GM12878 (cell line): ENCODE results near the gene TSEN34. TPM values are rescaled to one million over a fixed set of nuclear protein-coding genes. Genes with fewer than 3 reads are reported as not detected.

Source experiments
- ATAC-seq: fragments of 200-7000 bp; cut with Tn5 transposase; 3 replicates; pipeline ENCODE4 v1.9.1; 2020; ENCODE audit warnings: mild to moderate bottlenecking, moderate library complexity
- BruUV-seq: library from RNA; stranded (reverse); fragments of 400-500 nt; replicated peaks from 2 replicates; lab custom pipeline; 2021; lab: Mats Ljungman, UMichigan
- CTCF ChIA-PET: fragments of 300-600 bp; sonication (Branson Sonifier 250); formaldehyde crosslinking; extraction: SDS; loops from one replicate; lab custom pipeline; 2021; ENCODE audit warnings: inconsistent platforms; lab: Yijun Ruan, JAX
- POLR2A ChIA-PET: fragments of 350-600 bp; formaldehyde crosslinking; extraction: SDS; loops from one replicate; lab custom pipeline; 2021; ENCODE audit warnings: inconsistent platforms; lab: Charles Lee
- RAD21 ChIA-PET: fragments of 300-600 bp; sonication (Branson Sonifier 250); formaldehyde crosslinking; loops from one replicate; lab custom pipeline; 2023; ENCODE audit warnings: antibody characterized with exemption; ENCODE audit not compliant: unreplicated experiment; lab: Charles Lee
- SMC1A ChIA-PET: fragments of 300-600 bp; sonication (Branson Sonifier 250); formaldehyde crosslinking; loops from one replicate; lab custom pipeline; 2023; ENCODE audit not compliant: unreplicated experiment, uncharacterized antibody; lab: Charles Lee
- DNase-seq: peaks from one replicate; pipeline ENCODE4 v3.0.0-alpha.2; 2011; ENCODE audit warnings: low read depth, low spot score
- FAIRE-seq: peaks from 3 replicates; lab custom pipeline; 2011; peaks lifted over from hg19 to GRCh38; lab: Jason Lieb, UNC
- H2AFZ ChIP-seq: 2 replicates; pipeline ENCODE4 v1.6.0; 2011; ENCODE audit warnings: low read depth, low read length, control low read depth; ENCODE audit not compliant: control insufficient read depth
- H3K27ac ChIP-seq: 2 replicates; pipeline ENCODE4 v1.5.1; 2011; ENCODE audit warnings: control low read depth; ENCODE audit not compliant: control insufficient read depth, insufficient read depth
- H3K27me3 ChIP-seq, 2 experiments: replicated peaks in 1 of 2; 2 replicates each; pipeline versions ENCODE4 v1.6.0 to v1.6.1; 2011; ENCODE audit warnings: low read length in 1 of 2; ENCODE audit not compliant: control insufficient read depth in 2 of 2, insufficient read depth in 2 of 2
- H3K36me3 ChIP-seq, 2 experiments: 2 replicates each; pipeline ENCODE4 v1.5.1; 2011; ENCODE audit warnings: low read length in 1 of 2; ENCODE audit not compliant: control insufficient read depth in 2 of 2, insufficient read depth in 2 of 2
- H3K4me1 ChIP-seq: 2 replicates; pipeline ENCODE4 v1.6.1; 2011; ENCODE audit warnings: mild to moderate bottlenecking, low read length, moderate library complexity, mixed read lengths; ENCODE audit not compliant: control insufficient read depth, insufficient read depth
- H3K4me2 ChIP-seq: 2 replicates; pipeline ENCODE4 v1.6.0; 2011; ENCODE audit warnings: control low read depth; ENCODE audit not compliant: control insufficient read depth, insufficient read depth
- H3K4me3 ChIP-seq: fragments of 200-600 bp; sonication (generic); 2 replicates; pipeline ENCODE4 v1.5.1; 2016
- H3K79me2 ChIP-seq: 2 replicates; pipeline ENCODE4 v1.6.0; 2011; ENCODE audit warnings: low read length; ENCODE audit not compliant: control insufficient read depth, insufficient read depth
- H3K9ac ChIP-seq: 2 replicates; pipeline ENCODE4 v1.8.0; 2011; ENCODE audit warnings: low read length, control low read depth, mixed read lengths; ENCODE audit not compliant: control insufficient read depth, insufficient read depth
- H3K9me3 ChIP-seq: replicated peaks from 3 replicates; pipeline ENCODE4 v1.5.1; 2011; ENCODE audit warnings: mild to moderate bottlenecking, low read length; ENCODE audit not compliant: control insufficient read depth, insufficient read depth
- H4K20me1 ChIP-seq: 2 replicates; pipeline ENCODE4 v1.6.0; 2011; ENCODE audit not compliant: control insufficient read depth, insufficient read depth
- ASH2L ChIP-seq: fragments of 300-600, 200-600 bp; sonication (generic); IDR thresholded peaks from 2 replicates; pipeline ENCODE4 v1.6.1; 2017; ENCODE audit warnings: low read depth, mild to moderate bottlenecking, borderline replicate concordance
- BCL11A ChIP-seq: IDR thresholded peaks from 2 replicates; pipeline ENCODE4 v1.6.1; 2011; ENCODE audit warnings: low read depth, low read length
- FOXM1 ChIP-seq: IDR thresholded peaks from 2 replicates; pipeline ENCODE4 v1.6.1; 2012; ENCODE audit warnings: low read depth, mild to moderate bottlenecking, inconsistent platforms, low read length, moderate library complexity
- IKZF1 ChIP-seq: fragments of 450-650 bp; conservative IDR thresholded peaks from 2 replicates; pipeline ENCODE4 v1.6.1; 2017; ENCODE audit warnings: antibody characterized with exemption, mild to moderate bottlenecking
- MYC ChIP-seq: IDR thresholded peaks from 2 replicates; pipeline ENCODE4 v1.6.1; 2011; ENCODE audit warnings: mild to moderate bottlenecking, low read length, moderate library complexity, inconsistent platforms; ENCODE audit not compliant: insufficient read depth, insufficient replicate concordance, insufficient read length, severe bottlenecking
- PAX8 ChIP-seq: fragments of 450-650 bp; IDR thresholded peaks from 2 replicates; pipeline ENCODE4 v1.6.1; 2017; ENCODE audit warnings: mild to moderate bottlenecking, moderate library complexity
- POLR2AphosphoS2 ChIP-seq: IDR thresholded peaks from 2 replicates; pipeline ENCODE4 v1.6.1; 2011; ENCODE audit warnings: low read depth, mild to moderate bottlenecking, low read length, improper control_type of control experiment, moderate library complexity
- SREBF2 ChIP-seq: IDR thresholded peaks from 2 replicates; pipeline ENCODE4 v1.6.1; 2012; ENCODE audit warnings: mild to moderate bottlenecking, low read length
- ZBED1 ChIP-seq: IDR thresholded peaks from 2 replicates; pipeline ENCODE4 v1.6.1; 2016; ENCODE audit warnings: borderline replicate concordance
- ZBTB40 ChIP-seq: fragments of 450-650 bp; IDR thresholded peaks from 2 replicates; pipeline ENCODE4 v1.6.1; 2016; ENCODE audit warnings: mild to moderate bottlenecking, moderate library complexity, borderline replicate concordance
- ZNF217 ChIP-seq: fragments of 450-650 bp; IDR thresholded peaks from 2 replicates; pipeline ENCODE4 v1.6.1; 2017; ENCODE audit warnings: antibody characterized with exemption, mild to moderate bottlenecking
- ZNF274 ChIP-seq: IDR thresholded peaks from one replicate; pipeline ENCODE4 v1.8.0; 2011; ENCODE audit not compliant: insufficient read length, insufficient read depth
- ZSCAN29 ChIP-seq: fragments of 450-650 bp; IDR thresholded peaks from 2 replicates; pipeline ENCODE4 v1.6.1; 2017; ENCODE audit warnings: mild to moderate bottlenecking, moderate library complexity
- WGBS: methylation state at CpG from one replicate; pipeline ENCODE4 v1.1.6; 2016; ENCODE audit warnings: low lambda C conversion rate; ENCODE audit not compliant: insufficient replicate concordance, insufficient coverage; ENCODE audit errors: missing lambda C conversion rate; 5-methylcytosine and 5-hydroxymethylcytosine counted together
- in situ Hi-C: fragments of 300-500 bp; cut with MboI; formaldehyde crosslinking; loops from 9 replicates; pipeline ENCODE4 v1.14.3; 2018; ENCODE audit warnings: mixed read lengths
- intact Hi-C: fragments of 100-400 bp; cut with micrococcal nuclease; formaldehyde crosslinking; loops from one replicate; pipeline ENCODE4 v1.14.2; 2022; ENCODE audit not compliant: unreplicated experiment
- polyA plus RNA-seq, 11 experiments: library from polyadenylated mRNA; depleted of rRNA in 4 of 11; unstranded in 6 of 11; stranded (reverse) in 5 of 11; fragments of >200 nt; fragmentation: Nextera tagmentation in 4 of 11; fragmentation: Illumina TruSeq in 1 of 11; extraction: Ambion mirVana in 4 of 11; extraction: Trizol in 1 of 11; gene quantifications; 1 replicate in 1 of 11; 2 replicates in 10 of 11; pipeline versions ENCODE4 v1.2.1 to v1.2.3, GENCODE V29; 2011 to 2016; ENCODE audit warnings: inconsistent platforms in 2 of 11, missing spikeins in 2 of 11, low read depth in 1 of 11
- total RNA-seq, 4 experiments: library from RNA; depleted of rRNA in 3 of 4; stranded (reverse); fragments of >200 nt in 3 of 4; fragmentation: Illumina TruSeq in 1 of 4; extraction: Trizol in 1 of 4; gene quantifications; 2 replicates each; pipeline versions ENCODE4 v1.2.1 to v1.2.3, GENCODE V29; 2013 to 2021
- TF ChIP-seq, protein P1 (sequence below): IDR thresholded peaks from 2 replicates; pipeline ENCODE4 v1.6.1; 2012; ENCODE audit warnings: low read depth, low read length, improper control_type of control experiment
- TF ChIP-seq, protein P2 (sequence below): fragments of 450-650 bp; formaldehyde crosslinking; IDR thresholded peaks from 2 replicates; pipeline ENCODE4 v1.4.0; 2022; ENCODE audit warnings: mild to moderate bottlenecking, moderate library complexity

The TSEN34 gene
- total and polyA plus RNA-seq, 10 of the 15 experiments (the other 5 are each of a cell fraction or from before 2014, with no cell fraction given), result 1.0 to 35.9 (median 16.8) TPM

GRCh38 chr19:54207983-54208783, 17.1 kb downstream of the TSEN34 start:
- Histone ChIP-seq H3K4me3 (peak overlapping the region; percentile 24; the same call in 1 of the 2 replicates), H3K4me2 (peak overlapping the region; percentile 91), H3K4me1 (peaks cover 60% of the 10 kb centered on the region), H3K27me3 (no peaks in the 10 kb centered on the region), H3K36me3 (peaks cover 19 to 26% of the 10 kb centered on the region in 2 experiments), H3K27ac (peak overlapping the region; percentile 35), H3K9ac (no peak overlapping the region), H3K79me2 (peaks cover 34% of the 10 kb centered on the region), H3K9me3 (no peaks in the 10 kb centered on the region), H2AFZ (no peak overlapping the region), H4K20me1 (peaks cover 13% of the 10 kb centered on the region)
- BruUV-seq, result no TSS peak
- ATAC-seq, result peak; percentile 62
- 13% methylated on average over 18 of the region's 18 CpGs for WGBS
- ChIA-PET RAD21 (interaction anchor here (1.5 kb wide), 1 partner anchor 20 kb away, joined by 4 read pairs; no protein-coding TSS in a partner anchor), POLR2A (interaction anchor here (0.5 to 2.2 kb wide), 4 partner anchors 9 to 1306 kb away, joined by 3 to 12 read pairs (median 3); partner anchors contain the start of genes MBOAT7 and TSEN34), CTCF (interaction anchor here (1.0 kb wide), 1 partner anchor 26 kb away, joined by 3 read pairs; no protein-coding TSS in a partner anchor), SMC1A (interaction anchor here (1.0 to 1.4 kb wide), 3 partner anchors 14 to 18 kb away, joined by 4 read pairs; partner anchors contain the start of gene MBOAT7)
- peak; percentile 98 for FAIRE-seq
- intact Hi-C loops (no loop called here), in situ Hi-C loops (no loop called here)
- DNase-seq, result peak; percentile 84
- TF ChIP-seq, protein P1, sequence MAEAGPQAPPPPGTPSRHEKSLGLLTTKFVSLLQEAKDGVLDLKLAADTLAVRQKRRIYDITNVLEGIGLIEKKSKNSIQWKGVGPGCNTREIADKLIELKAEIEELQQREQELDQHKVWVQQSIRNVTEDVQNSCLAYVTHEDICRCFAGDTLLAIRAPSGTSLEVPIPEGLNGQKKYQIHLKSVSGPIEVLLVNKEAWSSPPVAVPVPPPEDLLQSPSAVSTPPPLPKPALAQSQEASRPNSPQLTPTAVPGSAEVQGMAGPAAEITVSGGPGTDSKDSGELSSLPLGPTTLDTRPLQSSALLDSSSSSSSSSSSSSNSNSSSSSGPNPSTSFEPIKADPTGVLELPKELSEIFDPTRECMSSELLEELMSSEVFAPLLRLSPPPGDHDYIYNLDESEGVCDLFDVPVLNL, result no peak
- TF ChIP-seq ZSCAN29 (no peak), IKZF1 (peak; percentile 95), PAX8 (no peak), SREBF2 (no peak), BCL11A (0 out of 2 replicates have a peak, but pooled peaks have one; percentile 14), ZNF217 (no peak), POLR2AphosphoS2 (peak; percentile 65; the same call in 1 of the 2 replicates), ZNF274 (no peak), MYC (no peak), ASH2L (no peak), ZBED1 (peak; percentile 78; the same call in 1 of the 2 replicates), FOXM1 (peak; percentile 78), ZBTB40 (no peak)
- TF ChIP-seq, protein P2, sequence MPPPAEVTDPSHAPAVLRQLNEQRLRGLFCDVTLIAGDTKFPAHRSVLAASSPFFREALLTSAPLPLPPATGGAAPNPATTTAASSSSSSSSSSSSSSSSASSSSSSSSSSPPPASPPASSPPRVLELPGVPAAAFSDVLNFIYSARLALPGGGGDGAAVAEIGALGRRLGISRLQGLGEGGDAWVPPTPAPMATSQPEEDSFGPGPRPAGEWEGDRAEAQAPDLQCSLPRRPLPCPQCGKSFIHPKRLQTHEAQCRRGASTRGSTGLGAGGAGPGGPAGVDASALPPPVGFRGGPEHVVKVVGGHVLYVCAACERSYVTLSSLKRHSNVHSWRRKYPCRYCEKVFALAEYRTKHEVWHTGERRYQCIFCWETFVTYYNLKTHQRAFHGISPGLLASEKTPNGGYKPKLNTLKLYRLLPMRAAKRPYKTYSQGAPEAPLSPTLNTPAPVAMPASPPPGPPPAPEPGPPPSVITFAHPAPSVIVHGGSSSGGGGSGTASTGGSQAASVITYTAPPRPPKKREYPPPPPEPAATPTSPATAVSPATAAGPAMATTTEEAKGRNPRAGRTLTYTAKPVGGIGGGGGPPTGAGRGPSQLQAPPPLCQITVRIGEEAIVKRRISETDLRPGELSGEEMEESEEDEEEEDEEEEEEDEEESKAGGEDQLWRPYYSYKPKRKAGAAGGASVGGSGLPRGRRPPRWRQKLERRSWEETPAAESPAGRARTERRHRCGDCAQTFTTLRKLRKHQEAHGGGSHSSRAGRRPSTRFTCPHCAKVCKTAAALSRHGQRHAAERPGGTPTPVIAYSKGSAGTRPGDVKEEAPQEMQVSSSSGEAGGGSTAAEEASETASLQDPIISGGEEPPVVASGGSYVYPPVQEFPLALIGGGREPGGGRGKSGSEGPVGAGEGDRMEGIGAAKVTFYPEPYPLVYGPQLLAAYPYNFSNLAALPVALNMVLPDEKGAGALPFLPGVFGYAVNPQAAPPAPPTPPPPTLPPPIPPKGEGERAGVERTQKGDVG, result no peak
